BLaER1 (cell line): ENCODE measurements around the gene ANXA8.
"Not testable (repeated sequence)": the region's sequence is repeated elsewhere in the genome, so short reads cannot be mapped to it uniquely, and the experiment has no call there.

Source experiments
- H3K27ac ChIP-seq: shearing (Covaris generic); formaldehyde crosslinking; 2 replicates; pipeline ENCODE4 v1.8.1; 2022
- H3K27me3 ChIP-seq: shearing (Covaris generic); formaldehyde crosslinking; 2 replicates; pipeline ENCODE4 v1.8.1; 2022
- H3K36me3 ChIP-seq: shearing (Covaris generic); formaldehyde crosslinking; 2 replicates; pipeline ENCODE4 v1.8.1; 2022
- H3K4me1 ChIP-seq: shearing (Covaris generic); formaldehyde crosslinking; 2 replicates; pipeline ENCODE4 v1.8.1; 2022
- H3K4me2 ChIP-seq: shearing (Covaris generic); formaldehyde crosslinking; 2 replicates; pipeline ENCODE4 v1.8.1; 2022
- H3K4me3 ChIP-seq: shearing (Covaris generic); formaldehyde crosslinking; 2 replicates; pipeline ENCODE4 v1.8.1; 2022
- H3K9ac ChIP-seq: shearing (Covaris generic); formaldehyde crosslinking; 2 replicates; pipeline ENCODE4 v1.8.1; 2022
- H3K9me3 ChIP-seq: shearing (Covaris generic); formaldehyde crosslinking; 2 replicates; pipeline ENCODE4 v1.8.1; 2022
- H4K20me1 ChIP-seq: shearing (Covaris generic); formaldehyde crosslinking; 2 replicates; pipeline ENCODE4 v1.8.1; 2022

ANXA8 gene

GRCh38 chr10:47483923-47484322 lies at the start of gene ANXA8:
Gene ANXA8, minus strand, starts transcription at chr10:47484115. Its CDS starts 182 bp downstream, at chr10:47483933.
- not testable (repeated sequence) for H4K20me1 ChIP-seq, H3K27ac ChIP-seq, H3K4me1 ChIP-seq, H3K9me3 ChIP-seq, H3K36me3 ChIP-seq, H3K9ac ChIP-seq, H3K4me3 ChIP-seq, H3K27me3 ChIP-seq, H3K4me2 ChIP-seq

- not testable (repeated sequence) for H3K4me3 ChIP-seq, H3K9me3 ChIP-seq, H3K27me3 ChIP-seq, H3K9ac ChIP-seq, H3K36me3 ChIP-seq, H3K27ac ChIP-seq, H4K20me1 ChIP-seq, H3K4me2 ChIP-seq, H3K4me1 ChIP-seq
These were observed 39.6 kb upstream of the ANXA8 start, which contains the start of gene AGAP9 for GRCh38 chr10:47523475-47523874. Gene AGAP9, minus strand, starts transcription at chr10:47523638. Its CDS starts 112 bp downstream, at chr10:47523526.

GRCh38 chr10:47502313-47502712 lies 18.4 kb upstream of the ANXA8 start:
- H3K36me3 ChIP-seq, H3K27ac ChIP-seq, H3K27me3 ChIP-seq, H3K9me3 ChIP-seq, H3K4me2 ChIP-seq, H3K9ac ChIP-seq, H4K20me1 ChIP-seq, H3K4me3 ChIP-seq, H3K4me1 ChIP-seq: not testable (repeated sequence)

- not testable (repeated sequence) for H3K4me2 ChIP-seq, H3K9me3 ChIP-seq, H3K4me3 ChIP-seq, H3K9ac ChIP-seq, H3K27me3 ChIP-seq, H4K20me1 ChIP-seq, H3K4me1 ChIP-seq, H3K36me3 ChIP-seq, H3K27ac ChIP-seq
These were observed 10.3 kb upstream of the ANXA8 start for GRCh38 chr10:47494226-47494625.

- not testable (repeated sequence) for H3K4me3 ChIP-seq, H3K36me3 ChIP-seq, H3K9ac ChIP-seq, H3K27ac ChIP-seq, H3K4me2 ChIP-seq, H3K27me3 ChIP-seq, H3K4me1 ChIP-seq, H3K9me3 ChIP-seq, H4K20me1 ChIP-seq
These were observed 7.7 kb upstream of the ANXA8 start, which contains the start of gene FAM25G for GRCh38 chr10:47491600-47491999. Gene FAM25G, minus strand, starts transcription at chr10:47491700. Its CDS starts 26 bp downstream, at chr10:47491674.

GRCh38 chr10:47489630-47490029 lies 5.7 kb upstream of the ANXA8 start:
- not testable (repeated sequence) for H3K36me3 ChIP-seq

GRCh38 chr10:47485943-47486342 lies 2.0 kb upstream of the ANXA8 start:
- not testable (repeated sequence) for H3K36me3 ChIP-seq, H3K9ac ChIP-seq, H3K9me3 ChIP-seq, H3K4me1 ChIP-seq, H3K4me2 ChIP-seq, H3K27ac ChIP-seq, H3K4me3 ChIP-seq, H4K20me1 ChIP-seq, H3K27me3 ChIP-seq

More at GRCh38 chr10:47489630-47490029, 5.7 kb upstream of the ANXA8 start:
- H4K20me1 ChIP-seq, H3K27ac ChIP-seq, H3K4me3 ChIP-seq, H3K4me1 ChIP-seq, H3K9me3 ChIP-seq, H3K4me2 ChIP-seq, H3K9ac ChIP-seq, H3K27me3 ChIP-seq: not testable (repeated sequence)

- H3K4me1 ChIP-seq, H3K27ac ChIP-seq, H4K20me1 ChIP-seq, H3K9me3 ChIP-seq, H3K36me3 ChIP-seq, H3K9ac ChIP-seq, H3K27me3 ChIP-seq, H3K4me2 ChIP-seq, H3K4me3 ChIP-seq: not testable (repeated sequence)
These were observed 871 bp upstream of the ANXA8 start for GRCh38 chr10:47484786-47485185.

GRCh38 chr10:47482367-47482766 lies 1.5 kb downstream of the ANXA8 start:
- H3K27me3 ChIP-seq, H3K36me3 ChIP-seq, H3K27ac ChIP-seq, H4K20me1 ChIP-seq, H3K4me2 ChIP-seq, H3K9ac ChIP-seq, H3K9me3 ChIP-seq, H3K4me3 ChIP-seq, H3K4me1 ChIP-seq: not testable (repeated sequence)

- not testable (repeated sequence) for H4K20me1 ChIP-seq, H3K36me3 ChIP-seq, H3K9me3 ChIP-seq, H3K4me1 ChIP-seq, H3K9ac ChIP-seq, H3K27ac ChIP-seq, H3K4me3 ChIP-seq, H3K4me2 ChIP-seq, H3K27me3 ChIP-seq
These were observed 2.1 kb downstream of the ANXA8 start for GRCh38 chr10:47481768-47482181.

GRCh38 chr10:47481182-47481766 lies 2.6 kb downstream of the ANXA8 start:
- H3K4me1 ChIP-seq, H3K27ac ChIP-seq, H3K4me3 ChIP-seq, H3K4me2 ChIP-seq, H3K36me3 ChIP-seq, H3K27me3 ChIP-seq, H3K9ac ChIP-seq, H3K9me3 ChIP-seq, H4K20me1 ChIP-seq: not testable (repeated sequence)

- H3K4me2 ChIP-seq, H4K20me1 ChIP-seq, H3K4me1 ChIP-seq, H3K9me3 ChIP-seq, H3K27ac ChIP-seq, H3K4me3 ChIP-seq, H3K9ac ChIP-seq, H3K36me3 ChIP-seq, H3K27me3 ChIP-seq: not testable (repeated sequence)
These were observed 3.8 kb downstream of the ANXA8 start for GRCh38 chr10:47480133-47480532.

GRCh38 chr10:47478114-47478513 lies 5.8 kb downstream of the ANXA8 start:
- not testable (repeated sequence) for H3K36me3 ChIP-seq, H3K9ac ChIP-seq, H4K20me1 ChIP-seq, H3K9me3 ChIP-seq, H3K4me2 ChIP-seq, H3K4me3 ChIP-seq, H3K4me1 ChIP-seq, H3K27ac ChIP-seq, H3K27me3 ChIP-seq

- not testable (repeated sequence) for H3K36me3 ChIP-seq, H3K4me2 ChIP-seq, H3K9me3 ChIP-seq, H3K4me3 ChIP-seq, H3K27ac ChIP-seq, H4K20me1 ChIP-seq, H3K9ac ChIP-seq, H3K4me1 ChIP-seq, H3K27me3 ChIP-seq
These were observed 6.8 kb downstream of the ANXA8 start for GRCh38 chr10:47477078-47477477.

GRCh38 chr10:47475101-47475500 lies 8.8 kb downstream of the ANXA8 start:
- H3K4me3 ChIP-seq, H3K27me3 ChIP-seq, H3K4me1 ChIP-seq, H3K27ac ChIP-seq, H4K20me1 ChIP-seq, H3K9me3 ChIP-seq, H3K9ac ChIP-seq, H3K36me3 ChIP-seq, H3K4me2 ChIP-seq: not testable (repeated sequence)
